Common myeloid progenitor, CD34-positive (primary cell): Measurements from ENCODE around the gene PREPL.

Experiments
- CTCF ChIA-PET: fragments of 350-600 bp; sonication (Branson Sonifier 250); formaldehyde crosslinking; loops from one replicate; lab custom pipeline; 2021; ENCODE audit warnings: antibody characterized with exemption; lab: Charles Lee
- POLR2A ChIA-PET: fragments of 350-600 bp; sonication (Branson Sonifier 250); formaldehyde crosslinking; loops from one replicate; lab custom pipeline; 2021; ENCODE audit warnings: antibody characterized with exemption; lab: Charles Lee
- DNase-seq, 3 donors: peaks; one replicate each; pipeline versions ENCODE4 v3.0.0 to v3.0.0-alpha.2; 2013
- H3K27ac ChIP-seq, 2 experiments: 1 replicate in 1 of 2; 2 replicates in 1 of 2; pipeline ENCODE4 v1.7.0; 2013; ENCODE audit warnings: inconsistent platforms in 2 of 2, low read length in 2 of 2, mild to moderate bottlenecking in 2 of 2, low read depth in 1 of 2, moderate library complexity in 1 of 2; ENCODE audit not compliant: severe bottlenecking in 2 of 2, insufficient read depth in 1 of 2, poor library complexity in 1 of 2
- H3K27me3 ChIP-seq, 5 experiments: replicated peaks in 2 of 5; 1 replicate in 3 of 5; 2 replicates in 2 of 5; pipeline versions ENCODE4 v1.6.1 to v1.7.0; 2013; ENCODE audit warnings: low read length in 4 of 5, mild to moderate bottlenecking in 2 of 5, moderate library complexity in 2 of 5, inconsistent platforms in 1 of 5; ENCODE audit not compliant: insufficient read depth in 5 of 5, control insufficient read depth in 4 of 5
- H3K36me3 ChIP-seq, 4 experiments: 1 replicate in 2 of 4; 2 replicates in 2 of 4; pipeline versions ENCODE4 v1.6.1 to v1.7.0; 2013; ENCODE audit warnings: low read length in 3 of 4, control low read depth in 1 of 4, mild to moderate bottlenecking in 1 of 4; ENCODE audit not compliant: control insufficient read depth in 4 of 4, insufficient read depth in 4 of 4
- H3K4me1 ChIP-seq, 4 experiments: 1 replicate in 3 of 4; 2 replicates in 1 of 4; pipeline versions ENCODE4 v1.6.1 to v1.7.1; 2013; ENCODE audit warnings: low read length in 3 of 4, mild to moderate bottlenecking in 3 of 4, control low read depth in 1 of 4, inconsistent platforms in 1 of 4, moderate library complexity in 1 of 4; ENCODE audit not compliant: control insufficient read depth in 4 of 4, insufficient read depth in 4 of 4; ENCODE audit errors: control extremely low read depth in 1 of 4
- H3K4me3 ChIP-seq, 7 experiments: 1 replicate in 4 of 7; 2 replicates in 3 of 7; pipeline versions ENCODE4 v1.5.1 to v1.7.0; 2013; ENCODE audit warnings: mild to moderate bottlenecking in 7 of 7, low read length in 6 of 7, moderate library complexity in 6 of 7, inconsistent platforms in 2 of 7, low read depth in 2 of 7, control low read depth in 1 of 7; ENCODE audit not compliant: insufficient read depth in 4 of 7, control insufficient read depth in 1 of 7; ENCODE audit errors: extremely low read depth in 1 of 7
- H3K9me3 ChIP-seq, 5 experiments: 1 replicate in 4 of 5; 2 replicates in 1 of 5; pipeline versions ENCODE4 v1.6.1 to v1.7.1; 2013; ENCODE audit warnings: low read length in 4 of 5, mild to moderate bottlenecking in 2 of 5, inconsistent platforms in 1 of 5, low read depth in 1 of 5, moderate library complexity in 1 of 5; ENCODE audit not compliant: control insufficient read depth in 4 of 5, insufficient read depth in 2 of 5; ENCODE audit errors: control extremely low read depth in 1 of 5
- WGBS: methylation state at CpG from one replicate; pipeline ENCODE4 v1.1.5; 2013; ENCODE audit not compliant: insufficient coverage; 5-methylcytosine and 5-hydroxymethylcytosine counted together

PREPL gene

GRCh38 chr2:44301111-44301510 lies 60.2 kb downstream of the PREPL start:
- CTCF ChIA-PET, result interaction anchor here (0.6 to 1.1 kb wide), 2 partner anchors 257 to 258 kb away, joined by 3 read pairs; no protein-coding TSS in a partner anchor
- Histone ChIP-seq H3K4me3 (no peak overlapping the region), H3K36me3 (no peaks in the 10 kb centered on the region), H3K27ac (no peak overlapping the region), H3K9me3 (peaks cover 0 to 2% (median 0%) of the 10 kb centered on the region in 5 experiments), H3K4me1 (no peaks in the 10 kb centered on the region), H3K27me3 (no peaks in the 10 kb centered on the region)
- POLR2A ChIA-PET, result no interaction called here
- DNase-seq, result no peak
- WGBS, result 91% methylated on average over 2 of the region's 5 CpGs

- Histone ChIP-seq H3K4me3 (no peak overlapping the region), H3K36me3 (no peaks in the 10 kb centered on the region), H3K9me3 (peaks cover 0 to 2% (median 0%) of the 10 kb centered on the region in 5 experiments), H3K4me1 (no peaks in the 10 kb centered on the region), H3K27ac (no peak overlapping the region), H3K27me3 (no peaks in the 10 kb centered on the region)
- 94% methylated on average over 3 of the region's 4 CpGs for WGBS
- CTCF ChIA-PET, result no interaction called here
- POLR2A ChIA-PET, result no interaction called here
- DNase-seq, result no peak
These were observed 61.7 kb downstream of the PREPL start for GRCh38 chr2:44299635-44300034.

GRCh38 chr2:44297431-44297830 lies 63.9 kb downstream of the PREPL start:
- WGBS, result 100% methylated on average over 2 of the region's 2 CpGs
- Histone ChIP-seq H3K4me1 (no peaks in the 10 kb centered on the region), H3K36me3 (no peaks in the 10 kb centered on the region), H3K27me3 (no peaks in the 10 kb centered on the region), H3K4me3 (no peak overlapping the region), H3K9me3 (no peaks in the 10 kb centered on the region), H3K27ac (no peak overlapping the region)
- CTCF ChIA-PET, result interaction anchor here (0.8 to 4.1 kb wide), 3 partner anchors 9 to 253 kb away, joined by 4 to 21 read pairs (median 4); no protein-coding TSS in a partner anchor
- POLR2A ChIA-PET, result no interaction called here
- no peak for DNase-seq

- POLR2A ChIA-PET, result no interaction called here
- 92% methylated on average over 2 of the region's 5 CpGs for WGBS
- no peaks in the 10 kb centered on the region for H3K27me3 ChIP-seq
These were observed 64.6 kb downstream of the PREPL start for GRCh38 chr2:44296653-44297052.

GRCh38 chr2:44295633-44296359 lies 65.5 kb downstream of the PREPL start:
- Histone ChIP-seq H3K4me1 (peaks cover 0 to 5% (median 4%) of the 10 kb centered on the region in 4 experiments), H3K36me3 (no peaks in the 10 kb centered on the region), H3K27ac (no peak overlapping the region), H3K4me3 (no peak overlapping the region), H3K27me3 (no peaks in the 10 kb centered on the region), H3K9me3 (no peaks in the 10 kb centered on the region)
- ChIA-PET POLR2A (no interaction called here), CTCF (interaction anchor here (0.7 to 4.1 kb wide), 9 partner anchors 9 to 1366 kb away, joined by 3 to 21 read pairs (median 4); no protein-coding TSS in a partner anchor)
- WGBS, result 100% methylated on average over 6 of the region's 8 CpGs
- peak; percentile 6 to 25 (median 19) for DNase-seq

More at GRCh38 chr2:44296653-44297052, 64.6 kb downstream of the PREPL start:
- peaks cover 0 to 2% (median under 1%) of the 10 kb centered on the region in 4 experiments for H3K4me1 ChIP-seq
- H3K4me3 ChIP-seq, result no peak overlapping the region
- no peak overlapping the region for H3K27ac ChIP-seq
- CTCF ChIA-PET, result interaction anchor here (0.8 to 4.1 kb wide), 5 partner anchors 10 to 253 kb away, joined by 3 to 21 read pairs (median 4); no protein-coding TSS in a partner anchor
- H3K36me3 ChIP-seq, result no peaks in the 10 kb centered on the region
- H3K9me3 ChIP-seq, result no peaks in the 10 kb centered on the region
- no peak for DNase-seq

- CTCF ChIA-PET, result interaction anchor here (0.7 to 4.1 kb wide), 7 partner anchors 9 to 1367 kb away, joined by 3 to 21 read pairs (median 4); no protein-coding TSS in a partner anchor
- H3K27ac ChIP-seq, result no peak overlapping the region
- 100% methylated on average over 5 of the region's 5 CpGs for WGBS
These were observed 66.2 kb downstream of the PREPL start for GRCh38 chr2:44295113-44295512.

More at GRCh38 chr2:44295113-44295512, 66.2 kb downstream of the PREPL start:
- POLR2A ChIA-PET, result no interaction called here
- Histone ChIP-seq H3K27me3 (no peaks in the 10 kb centered on the region), H3K4me1 (peaks cover 0 to 5% (median 4%) of the 10 kb centered on the region in 4 experiments), H3K36me3 (no peaks in the 10 kb centered on the region), H3K9me3 (no peaks in the 10 kb centered on the region), H3K4me3 (no peak overlapping the region)
- DNase-seq, result no peak
